HEK293 (cell line): Measurements from ENCODE around the gene IMP3.

Experiments used
- BCL11B ChIP-seq: fragments of 450-650 bp; formaldehyde crosslinking; IDR thresholded peaks from 2 replicates; pipeline ENCODE4 v1.5.1; 2016; ENCODE audit warnings: low read depth, missing biosample characterization, missing genetic modification characterization
- GLIS2 ChIP-seq: fragments of 450-650 bp; formaldehyde crosslinking; IDR thresholded peaks from 2 replicates; pipeline ENCODE4 v1.5.1; 2016; ENCODE audit warnings: missing biosample characterization, missing genetic modification characterization
- HOXD13 ChIP-seq: sonication (generic); formaldehyde crosslinking; IDR thresholded peaks from 2 replicates; pipeline ENCODE4 v1.8.0; 2022; ENCODE audit warnings: missing genetic modification reagents, borderline replicate concordance
- KLF8 ChIP-seq: fragments of 450-650 bp; formaldehyde crosslinking; IDR thresholded peaks from 2 replicates; pipeline ENCODE4 v1.5.1; 2016; ENCODE audit warnings: missing biosample characterization, missing genetic modification characterization
- OSR2 ChIP-seq: fragments of 450-650 bp; formaldehyde crosslinking; IDR thresholded peaks from 2 replicates; pipeline ENCODE4 v1.5.1; 2016; ENCODE audit warnings: missing biosample characterization, missing genetic modification characterization
- PRDM2 ChIP-seq: fragments of 450-650 bp; formaldehyde crosslinking; IDR thresholded peaks from 2 replicates; pipeline ENCODE4 v1.5.1; 2016; ENCODE audit warnings: missing biosample characterization, missing genetic modification characterization, borderline replicate concordance
- SALL2 ChIP-seq: fragments of 450-650 bp; formaldehyde crosslinking; IDR thresholded peaks from 2 replicates; pipeline ENCODE4 v1.5.0; 2017; ENCODE audit warnings: missing biosample characterization, mild to moderate bottlenecking, missing genetic modification characterization, borderline replicate concordance
- SCRT2 ChIP-seq: fragments of 450-650 bp; formaldehyde crosslinking; IDR thresholded peaks from 2 replicates; pipeline ENCODE4 v1.5.1; 2016; ENCODE audit warnings: missing biosample characterization, missing genetic modification characterization
- SETDB1 ChIP-seq: IDR thresholded peaks from one replicate; pipeline ENCODE4 v1.6.1; 2017; ENCODE audit warnings: mild to moderate bottlenecking, low read length, moderate library complexity, mixed read lengths; ENCODE audit not compliant: insufficient read length
- TCF7L2 ChIP-seq: IDR thresholded peaks from 2 replicates; pipeline ENCODE4 v1.6.1; 2011; ENCODE audit warnings: low read depth, mild to moderate bottlenecking, inconsistent platforms, low read length, moderate library complexity, borderline replicate concordance
- TRIM28 ChIP-seq: IDR thresholded peaks from 2 replicates; pipeline ENCODE4 v1.6.1; 2011; ENCODE audit warnings: low read length, control low read depth, borderline replicate concordance
- YY2 ChIP-seq: fragments of 450-650 bp; formaldehyde crosslinking; IDR thresholded peaks from 2 replicates; pipeline ENCODE4 v1.5.1; 2016; ENCODE audit warnings: missing biosample characterization, missing genetic modification characterization
- ZBTB1 ChIP-seq: fragments of 450-650 bp; formaldehyde crosslinking; IDR thresholded peaks from 2 replicates; pipeline ENCODE4 v1.5.1; 2016; ENCODE audit warnings: missing biosample characterization, missing genetic modification characterization
- ZBTB17 ChIP-seq: fragments of 450-650 bp; formaldehyde crosslinking; IDR thresholded peaks from 2 replicates; pipeline ENCODE4 v1.5.1; 2016; ENCODE audit warnings: missing biosample characterization, missing genetic modification characterization
- ZBTB20 ChIP-seq: fragments of 450-650 bp; formaldehyde crosslinking; IDR thresholded peaks from 2 replicates; pipeline ENCODE4 v1.5.1; 2016; ENCODE audit warnings: missing biosample characterization, missing genetic modification characterization
- ZNF114 ChIP-seq: fragments of 450-650 bp; formaldehyde crosslinking; IDR thresholded peaks from 2 replicates; pipeline ENCODE4 v1.5.0; 2017; ENCODE audit warnings: missing biosample characterization, missing genetic modification characterization
- ZNF324 ChIP-seq: fragments of 450-650 bp; formaldehyde crosslinking; IDR thresholded peaks from 2 replicates; pipeline ENCODE4 v1.5.1; 2016; ENCODE audit warnings: missing biosample characterization, missing genetic modification characterization
- ZNF341 ChIP-seq: fragments of 450-650 bp; formaldehyde crosslinking; IDR thresholded peaks from 2 replicates; pipeline ENCODE4; 2016; ENCODE audit warnings: low read depth, missing biosample characterization, missing genetic modification characterization
- ZNF366 ChIP-seq: fragments of 450-650 bp; formaldehyde crosslinking; conservative IDR thresholded peaks from 2 replicates; pipeline ENCODE4 v1.5.1; 2016; ENCODE audit warnings: missing biosample characterization, missing genetic modification characterization
- ZNF394 ChIP-seq: fragments of 450-650 bp; formaldehyde crosslinking; IDR thresholded peaks from 2 replicates; pipeline ENCODE4 v1.5.1; 2016; ENCODE audit warnings: missing biosample characterization, missing genetic modification characterization, mild to moderate bottlenecking, moderate library complexity, borderline replicate concordance
- ZNF513 ChIP-seq: fragments of 450-650 bp; IDR thresholded peaks from 2 replicates; pipeline ENCODE4 v1.5.1; 2018; ENCODE audit warnings: missing biosample characterization, missing genetic modification characterization
- ZNF530 ChIP-seq: fragments of 450-650 bp; formaldehyde crosslinking; IDR thresholded peaks from 2 replicates; pipeline ENCODE4 v1.5.1; 2016; ENCODE audit warnings: low read depth, missing biosample characterization, missing genetic modification characterization
- ZNF544 ChIP-seq: fragments of 450-650 bp; formaldehyde crosslinking; IDR thresholded peaks from 2 replicates; pipeline ENCODE4 v1.5.0; 2017; ENCODE audit warnings: missing biosample characterization, missing genetic modification characterization
- ZNF560 ChIP-seq: fragments of 450-650 bp; formaldehyde crosslinking; IDR thresholded peaks from 2 replicates; pipeline ENCODE4 v1.5.1; 2017; ENCODE audit warnings: missing biosample characterization, missing genetic modification characterization, borderline replicate concordance
- ZNF626 ChIP-seq: fragments of 450-650 bp; sonication (Bioruptor Pico); formaldehyde crosslinking; IDR thresholded peaks from 2 replicates; pipeline ENCODE4 v1.5.1; 2018; ENCODE audit warnings: missing biosample characterization, missing genetic modification characterization, inconsistent platforms
- ZNF776 ChIP-seq: fragments of 450-650 bp; formaldehyde crosslinking; IDR thresholded peaks from 2 replicates; pipeline ENCODE4 v1.5.0; 2017; ENCODE audit warnings: missing biosample characterization, missing genetic modification characterization, borderline replicate concordance
- ZNF791 ChIP-seq: fragments of 450-650 bp; formaldehyde crosslinking; IDR thresholded peaks from 2 replicates; pipeline ENCODE4 v1.5.1; 2016; ENCODE audit warnings: missing biosample characterization, missing genetic modification characterization
- ZXDB ChIP-seq: fragments of 450-650 bp; formaldehyde crosslinking; IDR thresholded peaks from 2 replicates; pipeline ENCODE4 v1.5.1; 2016; ENCODE audit warnings: missing biosample characterization, missing genetic modification characterization
- TF ChIP-seq, protein P1 (sequence below): fragments of 450-650 bp; formaldehyde crosslinking; IDR thresholded peaks from 2 replicates; pipeline ENCODE4 v1.5.1; 2016; ENCODE audit warnings: missing biosample characterization, missing genetic modification characterization
- TF ChIP-seq, protein P2 (sequence below): fragments of 450-650 bp; formaldehyde crosslinking; IDR thresholded peaks from 2 replicates; pipeline ENCODE4 v1.5.1; 2016; ENCODE audit warnings: missing biosample characterization, missing genetic modification characterization, low read depth

The IMP3 gene

DNA sequence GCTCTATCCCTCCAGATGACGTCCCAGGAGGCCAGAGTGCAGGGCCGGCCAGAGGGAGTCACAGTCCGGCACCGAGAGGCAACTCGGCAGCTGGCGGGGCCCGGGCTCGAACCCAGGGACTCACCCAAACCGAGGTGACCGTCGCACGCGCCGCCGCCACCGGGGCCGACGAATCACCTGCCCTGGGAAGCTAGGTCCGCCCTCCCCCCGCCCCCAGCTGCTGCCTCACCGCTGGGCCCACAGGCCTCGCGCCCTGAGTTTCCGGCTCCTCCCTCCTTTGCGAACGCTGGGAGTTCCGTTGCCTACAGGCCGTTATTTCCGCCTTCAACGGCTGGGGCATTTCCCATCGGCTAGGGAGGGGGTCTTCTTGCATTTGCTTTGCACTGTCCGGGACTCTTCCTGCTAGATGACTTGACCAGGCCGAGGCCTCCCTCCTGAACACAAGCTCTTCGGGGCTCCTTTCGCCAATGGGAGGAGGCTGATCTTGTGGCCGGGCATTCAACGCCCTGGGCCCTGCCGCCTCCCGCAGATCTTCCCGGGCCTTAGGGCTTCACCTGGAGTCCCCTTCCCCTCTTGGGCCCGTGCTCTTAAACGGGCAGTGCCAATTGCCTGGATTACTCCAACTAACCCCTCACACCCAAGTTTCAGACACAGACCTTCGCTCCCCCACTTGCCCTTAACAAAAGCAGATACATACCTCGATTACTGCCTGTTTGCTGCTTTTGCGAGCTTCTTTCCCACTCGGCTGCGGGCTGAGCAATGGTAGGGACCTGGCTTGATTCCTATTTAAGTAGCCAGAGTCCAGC lies 14.3 kb downstream of the IMP3 start, which contains the start of gene SNUPN (continued):
- no peak for TF ChIP-seq ZNF114
- TF ChIP-seq KLF8 (tag by site-specific recombination), result peak; percentile 99
- TF ChIP-seq SCRT2 (tag by site-specific recombination), result peak; percentile 67; the same call in 1 of the 2 replicates
- TF ChIP-seq TCF7L2, result no peak
- peak; percentile 69; the same call in 1 of the 2 replicates for TF ChIP-seq ZNF394
- TF ChIP-seq ZBTB20 (tag by site-specific recombination), result peak; percentile 97
- TF ChIP-seq ZBTB1 (tag by site-specific recombination), result no peak
- TF ChIP-seq, protein P1, sequence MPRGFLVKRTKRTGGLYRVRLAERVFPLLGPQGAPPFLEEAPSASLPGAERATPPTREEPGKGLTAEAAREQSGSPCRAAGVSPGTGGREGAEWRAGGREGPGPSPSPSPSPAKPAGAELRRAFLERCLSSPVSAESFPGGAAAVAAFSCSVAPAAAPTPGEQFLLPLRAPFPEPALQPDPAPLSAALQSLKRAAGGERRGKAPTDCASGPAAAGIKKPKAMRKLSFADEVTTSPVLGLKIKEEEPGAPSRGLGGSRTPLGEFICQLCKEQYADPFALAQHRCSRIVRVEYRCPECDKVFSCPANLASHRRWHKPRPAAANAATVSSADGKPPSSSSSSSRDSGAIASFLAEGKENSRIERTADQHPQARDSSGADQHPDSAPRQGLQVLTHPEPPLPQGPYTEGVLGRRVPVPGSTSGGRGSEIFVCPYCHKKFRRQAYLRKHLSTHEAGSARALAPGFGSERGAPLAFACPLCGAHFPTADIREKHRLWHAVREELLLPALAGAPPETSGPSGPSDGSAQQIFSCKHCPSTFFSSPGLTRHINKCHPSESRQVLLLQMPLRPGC (tag by site-specific recombination), result peak; percentile 45
- TF ChIP-seq BCL11B (tag by site-specific recombination), result peak; percentile 75; the same call in 1 of the 2 replicates
- TF ChIP-seq ZNF626 (tag by site-specific recombination), result no peak
- TF ChIP-seq TRIM28, result peak; percentile 37; the same call in 1 of the 2 replicates
- no peak for TF ChIP-seq HOXD13 (CRISPR knock-in tag)
- TF ChIP-seq, protein P2, sequence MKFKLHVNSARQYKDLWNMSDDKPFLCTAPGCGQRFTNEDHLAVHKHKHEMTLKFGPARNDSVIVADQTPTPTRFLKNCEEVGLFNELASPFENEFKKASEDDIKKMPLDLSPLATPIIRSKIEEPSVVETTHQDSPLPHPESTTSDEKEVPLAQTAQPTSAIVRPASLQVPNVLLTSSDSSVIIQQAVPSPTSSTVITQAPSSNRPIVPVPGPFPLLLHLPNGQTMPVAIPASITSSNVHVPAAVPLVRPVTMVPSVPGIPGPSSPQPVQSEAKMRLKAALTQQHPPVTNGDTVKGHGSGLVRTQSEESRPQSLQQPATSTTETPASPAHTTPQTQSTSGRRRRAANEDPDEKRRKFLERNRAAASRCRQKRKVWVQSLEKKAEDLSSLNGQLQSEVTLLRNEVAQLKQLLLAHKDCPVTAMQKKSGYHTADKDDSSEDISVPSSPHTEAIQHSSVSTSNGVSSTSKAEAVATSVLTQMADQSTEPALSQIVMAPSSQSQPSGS (tag by site-specific recombination), result no peak
- peak; percentile 94 for TF ChIP-seq ZNF341 (tag by site-specific recombination)
- peak; percentile 99 for TF ChIP-seq GLIS2 (tag by site-specific recombination)
- TF ChIP-seq ZXDB, result peak; percentile 93
- TF ChIP-seq ZNF324 (tag by site-specific recombination), result peak; percentile 52; the same call in 1 of the 2 replicates
- TF ChIP-seq ZNF776 (tag by site-specific recombination), result no peak
- no peak for TF ChIP-seq PRDM2
- TF ChIP-seq ZNF544 (tag by site-specific recombination), result no peak
- peak; percentile 82 for TF ChIP-seq ZNF366 (tag by site-specific recombination)
- no peak for TF ChIP-seq ZNF560 (tag by site-specific recombination)
- TF ChIP-seq SETDB1, result no peak
- no peak; the same call in 1 of the 2 replicates for TF ChIP-seq OSR2
- peak; percentile 97 for TF ChIP-seq ZBTB17
- TF ChIP-seq SALL2 (tag by site-specific recombination), result no peak
- TF ChIP-seq YY2 (tag by site-specific recombination), result 0 out of 2 replicates have a peak, but pooled peaks have one; percentile 22
- no peak for TF ChIP-seq ZNF791 (tag by site-specific recombination)
- no peak for TF ChIP-seq ZNF530
- TF ChIP-seq ZNF513 (tag by site-specific recombination), result no peak
